Measurements from ENCODE around the gene PLCL2.
"Not testable (repeated sequence)": the region's sequence is repeated elsewhere in the genome, so short reads cannot be mapped to it uniquely, and the experiment has no call there.

PLCL2 gene

GRCh38 chr3:16961621-16962205 lies 77.0 kb downstream of the PLCL2 start:
- no peak for DNase-seq (ENCODE audit: low spot score)

GRCh38 chr3:16975083-16975482 lies 90.3 kb downstream of the PLCL2 start:
- DNase-seq (ENCODE audit: low spot score) = no peak

GRCh38 chr3:16978234-16978920 lies 93.6 kb downstream of the PLCL2 start:
- no peak for DNase-seq (ENCODE audit: low spot score)

GRCh38 chr3:16978921-16979271 lies 94.1 kb downstream of the PLCL2 start:
- no peak for DNase-seq (ENCODE audit: low spot score)

- DNase-seq (ENCODE audit: low spot score) = not testable (repeated sequence)
Observed at GRCh38 chr3:16979769-16980515, 95.2 kb downstream of the PLCL2 start.

GRCh38 chr3:16980526-16980925 lies 95.8 kb downstream of the PLCL2 start:
- DNase-seq (ENCODE audit: low spot score) = not testable (repeated sequence)

GRCh38 chr3:16982460-16982859 lies 97.7 kb downstream of the PLCL2 start:
- no peak for DNase-seq (ENCODE audit: low spot score)

- no peak for DNase-seq (ENCODE audit: low spot score)
Observed at GRCh38 chr3:16985608-16986007, 100.9 kb downstream of the PLCL2 start.

- DNase-seq (ENCODE audit: low spot score) = no peak
Observed at GRCh38 chr3:16987141-16987540, 102.4 kb downstream of the PLCL2 start.

- no peak for DNase-seq (ENCODE audit: low spot score)
Observed at GRCh38 chr3:16990163-16990562, 105.4 kb downstream of the PLCL2 start.

- no peak for DNase-seq (ENCODE audit: low spot score)
Observed at GRCh38 chr3:16992198-16992597, 107.4 kb downstream of the PLCL2 start.

GRCh38 chr3:16993227-16993626 lies 108.5 kb downstream of the PLCL2 start:
- no peak for DNase-seq (ENCODE audit: low spot score)

- no peak for DNase-seq (ENCODE audit: low spot score)
Observed at GRCh38 chr3:16994854-16995525, 110.2 kb downstream of the PLCL2 start.

GRCh38 chr3:16995601-16996000 lies 110.8 kb downstream of the PLCL2 start:
- no peak for DNase-seq (ENCODE audit: low spot score)

- no peak for DNase-seq (ENCODE audit: low spot score)
Observed at GRCh38 chr3:16998236-16998923, 113.6 kb downstream of the PLCL2 start.

- DNase-seq (ENCODE audit: low spot score) = no peak
Observed at GRCh38 chr3:16999161-16999560, 114.4 kb downstream of the PLCL2 start.

GRCh38 chr3:16999871-17000270 lies 115.1 kb downstream of the PLCL2 start:
- DNase-seq (ENCODE audit: low spot score) = no peak

GRCh38 chr3:17003457-17003856 lies 118.7 kb downstream of the PLCL2 start:
- no peak for DNase-seq (ENCODE audit: low spot score)

GRCh38 chr3:17006132-17006852 lies 121.5 kb downstream of the PLCL2 start:
- DNase-seq (ENCODE audit: low spot score) = no peak

- no peak for DNase-seq (ENCODE audit: low spot score)
Observed at GRCh38 chr3:17007284-17007683, 122.5 kb downstream of the PLCL2 start.

GRCh38 chr3:17009826-17010225 lies 125.1 kb downstream of the PLCL2 start:
- DNase-seq (ENCODE audit: low spot score) = no peak

Measured in CD4-positive, alpha-beta T cell treated with Interleukin-15 for 4 hours (primary cell).